ENCODE data around the gene USP3.

The USP3 gene

DNA sequence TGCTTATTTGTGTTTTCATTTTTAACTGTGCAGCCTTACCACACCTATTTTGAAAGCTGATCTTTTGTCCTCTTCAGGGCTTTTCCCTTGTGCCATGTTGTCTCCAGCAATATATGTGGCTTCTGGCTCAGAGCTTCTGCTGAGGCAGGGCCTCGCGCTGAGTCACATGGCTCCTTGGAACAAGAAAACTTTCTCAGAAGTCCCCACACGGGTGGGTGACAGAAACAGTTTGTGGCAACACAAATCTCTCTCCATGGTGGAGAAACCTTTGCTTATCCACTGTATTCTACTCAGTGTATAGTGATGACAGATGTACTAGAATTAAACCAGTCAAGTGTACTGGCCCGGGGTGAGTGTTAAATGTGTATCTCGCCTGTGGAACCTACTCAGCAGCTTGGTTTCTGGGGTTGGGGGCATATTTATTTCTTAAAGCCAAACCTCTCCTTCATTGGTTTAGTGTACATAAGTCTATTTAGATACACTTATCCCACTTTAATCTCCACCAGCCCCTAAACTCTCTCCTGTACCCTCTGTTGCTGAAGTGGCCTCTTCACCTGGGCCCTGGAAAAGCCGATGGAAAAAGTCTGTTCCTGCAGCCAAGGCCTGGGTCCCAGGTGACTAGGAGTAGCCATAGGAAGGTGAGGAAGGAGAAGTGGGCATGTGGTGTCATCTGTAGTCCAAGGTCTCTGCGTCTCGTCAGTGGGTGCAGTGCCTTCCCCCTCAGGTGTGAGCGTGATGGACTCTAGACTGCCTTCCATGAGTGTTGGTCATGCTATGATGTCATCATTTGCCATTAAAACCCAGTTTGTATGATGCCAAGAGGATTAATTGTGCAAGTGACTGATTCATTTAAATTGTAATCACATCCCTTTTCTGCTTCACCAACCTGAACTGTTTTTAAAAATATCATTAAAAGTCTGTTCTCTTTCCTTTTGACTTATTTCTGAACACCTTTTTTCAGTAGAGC, 89.6 kb downstream of the USP3 start:
- DNase-seq (ENCODE audit: low spot score): no peak

DNA sequence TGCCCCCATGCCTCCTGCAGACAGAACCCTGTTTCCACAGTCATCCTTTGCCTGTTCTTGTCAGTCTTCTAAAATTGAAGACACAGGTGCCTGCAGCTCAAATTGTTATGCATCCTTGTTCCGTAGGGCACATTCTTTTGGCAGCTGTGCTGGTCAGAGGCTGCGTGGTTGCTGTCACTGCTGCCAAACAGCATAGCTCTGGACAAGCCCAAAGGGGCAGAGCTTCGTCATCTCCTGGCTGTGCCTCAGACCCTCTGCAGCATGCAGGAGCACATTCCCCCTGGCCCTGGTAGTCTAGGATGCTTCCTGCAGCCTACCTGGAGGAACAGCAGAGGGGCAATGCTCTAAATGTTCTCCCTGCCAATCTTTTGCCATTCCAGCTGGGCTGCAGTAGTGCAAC, 90.7 kb downstream of the USP3 start:
- no peak for DNase-seq (ENCODE audit: low spot score)

GRCh38 chr15:63595688-63596087, 91.3 kb downstream of the USP3 start:
- DNase-seq (ENCODE audit: low spot score): no peak

- DNase-seq (ENCODE audit: low spot score): peak; percentile 33
Observed at GRCh38 chr15:63596676-63597037, 92.3 kb downstream of the USP3 start.

GRCh38 chr15:63597038-63597790, 92.8 kb downstream of the USP3 start, which contains the start of gene FBXL22:
TSS of gene FBXL22 (plus strand) at chr15:63597387. CDS start at chr15:63597393, 6 bp downstream.
- peak; percentile 21 for DNase-seq (ENCODE audit: low spot score)

DNA sequence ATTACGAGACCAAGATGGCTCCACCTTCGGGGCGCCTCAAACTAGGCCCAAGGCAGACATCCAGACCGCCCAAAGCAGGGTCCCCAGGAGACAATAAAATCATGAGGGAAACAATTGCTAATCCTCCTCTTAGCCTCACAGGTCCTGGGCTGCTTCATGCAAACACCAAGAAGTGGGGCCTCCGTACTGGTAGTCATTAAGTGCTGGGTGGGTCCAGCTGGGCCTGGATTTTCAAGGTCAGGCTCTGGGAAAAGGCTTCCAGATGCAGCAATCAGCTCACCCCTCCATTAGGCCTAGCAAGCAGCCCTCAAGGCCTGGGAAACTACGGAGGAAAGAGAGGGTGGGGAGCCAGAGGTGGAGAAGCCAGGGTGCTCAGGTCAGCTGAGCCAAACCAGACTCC, 93.4 kb downstream of the USP3 start:
- no peak for DNase-seq (ENCODE audit: low spot score)

DNA sequence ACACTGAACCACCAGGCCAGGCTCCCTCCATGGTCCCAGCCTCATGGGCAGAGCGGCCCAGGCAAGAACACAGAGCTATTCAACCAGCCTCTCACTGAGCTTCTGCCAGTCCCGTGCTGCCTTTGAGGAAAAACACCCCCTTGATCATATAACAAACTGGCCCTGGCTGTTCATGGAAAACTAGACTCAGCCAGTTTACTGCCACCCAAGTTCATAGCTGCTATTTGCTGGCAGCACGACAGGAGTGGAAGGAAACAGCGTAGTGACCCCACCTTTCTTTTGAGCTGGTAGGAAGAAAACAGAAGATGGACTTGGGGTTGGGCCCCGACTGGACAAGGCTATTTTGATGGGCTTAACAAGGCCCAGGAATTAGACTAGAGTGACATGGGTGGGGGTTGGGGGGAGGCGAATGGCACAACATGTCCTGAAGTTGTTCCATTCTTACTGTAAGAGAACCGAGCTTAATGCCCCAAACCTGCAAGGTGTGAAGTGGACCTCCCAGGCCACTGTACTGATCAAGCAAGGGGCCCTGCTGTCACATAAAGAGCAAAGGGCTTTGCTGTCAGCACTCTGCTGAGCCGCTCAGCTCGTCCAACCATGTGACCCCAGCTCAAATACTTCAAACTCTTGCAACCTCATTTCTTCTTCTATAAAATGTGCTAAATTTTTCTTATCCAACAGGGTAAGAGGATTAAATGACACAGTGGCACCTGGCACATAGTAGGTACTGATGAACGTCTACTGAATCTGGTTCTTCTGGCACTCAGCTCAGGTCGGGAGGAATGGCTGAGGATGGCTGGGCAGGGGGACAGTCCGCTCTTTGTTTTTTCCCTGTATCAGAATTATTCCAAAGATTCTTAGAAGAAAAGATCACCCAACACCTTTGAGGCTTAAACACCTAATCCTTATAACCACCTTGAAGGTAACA, 94.3 kb downstream of the USP3 start:
- no peak for DNase-seq (ENCODE audit: low spot score)

GRCh38 chr15:63599401-63600000, 95.1 kb downstream of the USP3 start:
- DNase-seq (ENCODE audit: low spot score): no peak

DNA sequence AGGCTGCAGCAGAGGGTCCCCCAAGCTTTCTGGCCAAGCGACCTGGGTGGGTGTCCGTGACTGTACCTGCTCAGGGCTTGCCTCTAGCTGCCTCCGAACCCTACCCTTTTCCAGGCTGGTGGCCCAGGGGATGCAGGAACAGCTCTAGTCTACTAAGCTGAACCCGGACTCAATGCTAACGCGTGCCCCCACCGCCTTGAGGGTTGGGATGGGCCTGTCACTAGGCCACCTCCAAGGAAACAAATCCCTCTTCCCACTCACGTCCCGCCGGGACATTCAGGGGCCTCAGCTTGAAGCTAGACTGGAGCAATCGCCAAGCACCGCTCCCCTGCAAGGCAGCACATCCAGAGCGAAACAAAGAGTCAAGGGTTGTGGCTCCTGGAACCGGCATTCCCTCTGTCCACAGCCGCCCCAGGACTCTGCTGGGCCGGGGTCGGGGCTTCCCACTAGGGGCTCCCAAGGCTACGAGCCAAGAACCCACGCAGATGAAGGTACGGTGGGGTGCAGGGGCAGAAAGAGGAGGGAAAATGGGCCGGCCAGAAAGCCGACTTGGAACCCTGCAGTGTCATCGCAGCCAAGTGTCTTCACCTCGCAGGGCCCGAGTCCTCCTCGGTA, 95.7 kb downstream of the USP3 start:
- no peak for DNase-seq (ENCODE audit: low spot score)

DNA sequence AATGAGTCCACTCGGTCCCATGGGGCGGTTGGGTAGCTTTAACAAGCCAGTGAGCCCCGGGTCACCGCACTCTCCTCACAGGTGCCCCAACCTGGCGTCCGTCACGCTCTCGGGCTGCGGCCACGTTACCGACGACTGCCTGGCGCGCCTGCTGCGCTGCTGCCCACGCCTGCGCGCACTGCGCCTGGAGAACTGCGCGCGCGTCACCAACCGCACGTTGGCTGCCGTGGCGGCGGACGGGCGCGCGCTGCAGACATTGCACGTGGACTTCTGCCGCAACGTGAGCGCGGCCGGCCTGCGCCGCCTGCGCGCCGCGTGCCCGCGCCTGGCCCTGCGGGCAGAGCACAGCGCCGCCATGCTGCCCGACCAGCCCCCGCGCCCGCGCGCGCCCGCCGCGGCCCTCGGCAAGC, 96.2 kb downstream of the USP3 start:
- DNase-seq (ENCODE audit: low spot score): peak; percentile 94

DNA sequence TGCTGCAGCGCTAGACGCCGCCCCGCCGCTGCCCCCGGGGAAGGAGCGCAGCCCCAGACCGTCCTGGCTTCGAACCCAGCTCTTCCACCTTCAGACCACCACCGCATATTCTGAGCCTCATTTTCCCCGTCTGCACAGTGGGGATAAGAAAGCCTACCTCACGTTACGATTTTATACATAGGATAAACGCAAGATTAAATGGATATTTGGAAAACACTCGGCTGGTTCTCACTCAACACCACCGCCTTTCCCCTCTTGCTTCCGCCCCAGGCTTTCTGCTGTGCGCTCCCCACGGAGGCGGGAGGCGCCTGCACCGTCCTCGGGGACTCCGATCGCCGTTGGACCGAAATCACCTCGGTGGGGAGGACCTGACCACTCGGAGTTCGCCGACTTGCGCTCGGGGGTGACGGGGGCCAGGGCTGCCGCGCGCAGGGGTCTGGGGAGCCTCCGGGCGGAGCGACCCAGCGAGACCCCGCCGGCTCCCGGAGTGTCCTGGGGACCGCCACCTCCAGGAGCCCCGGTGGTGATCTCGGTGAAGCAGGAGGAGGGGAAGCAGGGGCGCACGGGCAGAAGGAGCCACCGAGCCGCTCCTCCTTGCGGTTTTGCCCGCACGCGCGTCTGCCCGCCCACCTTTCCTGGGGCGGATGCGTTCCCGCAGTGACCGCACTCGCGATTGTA, 96.8 kb downstream of the USP3 start:
- peak; percentile 47 for DNase-seq (ENCODE audit: low spot score)

GRCh38 chr15:63601704-63602185, 97.4 kb downstream of the USP3 start:
- no peak for DNase-seq (ENCODE audit: low spot score)

DNA sequence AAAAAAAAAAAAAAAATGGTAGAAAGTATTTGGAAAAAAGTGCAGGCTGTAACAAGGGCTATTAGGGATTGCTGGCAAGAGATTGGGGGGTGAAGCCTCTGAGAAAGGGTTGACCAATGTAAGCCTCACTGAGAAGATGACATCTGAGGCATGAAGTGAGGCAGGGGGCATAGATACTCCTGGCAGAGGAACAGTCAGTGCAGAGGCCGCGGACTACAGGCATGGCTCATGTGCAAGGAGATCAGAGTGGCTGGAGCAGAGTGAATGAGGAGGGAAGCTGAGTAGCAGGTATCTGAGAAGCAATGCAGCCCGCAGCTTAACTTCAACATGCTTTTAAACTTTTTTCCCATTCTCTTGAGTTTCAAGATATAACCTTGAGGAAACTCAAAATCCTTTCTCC, 98.2 kb downstream of the USP3 start:
- DNase-seq (ENCODE audit: low spot score): no peak

- no peak for DNase-seq (ENCODE audit: low spot score)
Observed at GRCh38 chr15:63603516-63603915, 99.1 kb downstream of the USP3 start.

DNA sequence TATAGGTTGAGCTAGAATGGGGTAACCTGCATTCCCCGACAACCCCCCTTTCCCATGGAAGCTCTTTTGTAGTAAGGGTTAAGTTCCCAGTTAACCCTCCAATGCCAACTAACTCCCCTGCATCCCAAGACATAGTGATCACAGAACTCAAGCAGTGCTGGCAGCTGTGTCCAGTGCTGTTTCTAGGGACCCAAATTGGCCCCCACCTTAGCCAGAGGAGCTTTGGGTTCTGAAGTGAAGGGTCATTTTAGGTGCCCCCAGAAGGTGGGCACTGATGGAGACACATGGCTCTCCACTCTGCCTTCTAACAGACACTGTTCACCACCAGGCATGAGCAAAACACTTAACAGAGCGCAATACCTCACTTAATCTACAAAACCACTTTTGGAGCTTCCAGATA, 99.9 kb downstream of the USP3 start:
- DNase-seq (ENCODE audit: low spot score): no peak

DNA sequence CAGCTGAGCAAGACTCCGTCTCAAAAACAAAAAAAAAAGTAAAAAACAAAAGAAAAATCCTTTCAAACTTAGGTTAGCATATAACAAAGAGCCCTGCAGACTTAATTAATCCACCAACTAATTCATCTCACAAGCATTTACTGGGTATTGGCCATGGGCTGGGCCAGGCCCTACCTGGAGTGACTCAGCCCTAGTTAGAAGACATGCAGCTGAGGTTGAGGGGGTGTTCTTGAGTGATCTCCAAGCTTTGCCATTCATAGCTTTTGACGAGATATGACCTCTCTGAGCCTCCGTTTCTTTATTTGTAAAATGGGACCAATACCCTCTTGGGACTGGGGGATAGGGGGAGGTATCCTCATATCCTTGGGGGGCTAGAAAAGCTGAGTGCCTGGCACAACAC, 100.6 kb downstream of the USP3 start:
- DNase-seq (ENCODE audit: low spot score): no peak

GRCh38 chr15:63605816-63606215, 101.4 kb downstream of the USP3 start:
- DNase-seq (ENCODE audit: low spot score): no peak

GRCh38 chr15:63606308-63606707, 101.9 kb downstream of the USP3 start:
- DNase-seq (ENCODE audit: low spot score): no peak

DNA sequence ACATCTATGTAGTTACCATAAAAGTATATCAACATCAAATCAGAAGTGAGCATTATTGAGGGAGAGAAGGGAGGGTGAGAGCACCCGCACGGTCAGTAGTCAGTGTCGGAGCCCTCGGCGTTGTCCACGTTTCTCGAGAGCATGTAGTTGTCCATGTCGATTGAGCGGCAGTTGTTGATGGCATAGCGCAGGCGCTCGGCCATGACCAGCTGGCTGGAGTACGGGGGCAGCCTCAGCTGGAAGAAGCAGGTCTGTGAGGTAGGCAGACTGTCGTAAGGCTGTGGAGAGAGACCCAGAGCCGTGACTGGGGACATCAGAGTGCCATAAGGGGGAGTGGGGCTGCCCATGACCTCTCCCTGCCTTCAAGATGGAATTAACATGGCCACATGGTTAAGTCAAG, 104.6 kb downstream of the USP3 start:
- DNase-seq (ENCODE audit: low spot score): no peak

- no peak for DNase-seq (ENCODE audit: low spot score)
Observed at GRCh38 chr15:63609448-63609847, 105.1 kb downstream of the USP3 start.

Data from AG08395 (cell line).